Activated CD8-positive, alpha-beta memory T cell treated with anti-CD3 and anti-CD28 coated beads, Interleukin-2, amount 50 U/mL, for 4 hours (primary cell): ENCODE data around the gene FTCD.
A peak's percentile ranks its signal among the peaks of the same experiment; 100 is the strongest.

Experiments
- DNase-seq: peaks from one replicate; pipeline ENCODE4 v3.0.0-alpha.2; 2020

FTCD gene

GRCh38 chr21:46131838-46132651 is 23.3 kb downstream of the FTCD start:
- no peak for DNase-seq

GRCh38 chr21:46131588-46131837 is 23.9 kb downstream of the FTCD start:
- DNase-seq = no peak

GRCh38 chr21:46130831-46131587 is 24.4 kb downstream of the FTCD start:
- DNase-seq = no peak

GRCh38 chr21:46129846-46130651 is 25.3 kb downstream of the FTCD start:
- no peak for DNase-seq

GRCh38 chr21:46128933-46129571 is 26.3 kb downstream of the FTCD start:
- no peak for DNase-seq

- DNase-seq = peak; percentile 6
Observed at GRCh38 chr21:46128106-46128932, 27.1 kb downstream of the FTCD start.

- DNase-seq = peak; percentile 14
Observed at GRCh38 chr21:46127239-46128105, 27.9 kb downstream of the FTCD start.

- peak; percentile 11 for DNase-seq
Observed at GRCh38 chr21:46126309-46127238, 28.8 kb downstream of the FTCD start.

GRCh38 chr21:46125846-46126301 is 29.5 kb downstream of the FTCD start:
- DNase-seq = peak; percentile 12

- DNase-seq = no peak
Observed at GRCh38 chr21:46124926-46125845, 30.2 kb downstream of the FTCD start.

- DNase-seq = no peak
Observed at GRCh38 chr21:46124083-46124925, 31.1 kb downstream of the FTCD start.

- DNase-seq = peak; percentile 6
Observed at GRCh38 chr21:46122758-46123683, 32.4 kb downstream of the FTCD start.

GRCh38 chr21:46122237-46122671 is 33.1 kb downstream of the FTCD start:
- peak; percentile 5 for DNase-seq

- DNase-seq = peak; percentile 13
Observed at GRCh38 chr21:46121286-46122221, 33.8 kb downstream of the FTCD start.
